Measurements from ENCODE around the gene C11orf65. TPM values are rescaled to one million over a fixed set of nuclear protein-coding genes. Genes with fewer than 3 reads are reported as not detected.

C11orf65 gene
- total RNA-seq, 1 experiment from 2014 or later = 1.3 TPM

GRCh38 chr11:108512708-108513107 is 45.4 kb upstream of the C11orf65 start:
- ChIA-PET POLR2A (no interaction called here), RAD21 (ENCODE audit: low non-redundant PET in 1 of 2, low total read pairs in 2 of 2, uncharacterized antibody in 2 of 2, unreplicated experiment in 2 of 2) (no interaction called here), CTCF (no interaction called here)
- DNase-seq (ENCODE audit: low read depth, low spot score) (no peak), ATAC-seq (no peak)
- no peaks in the 10 kb centered on the region for H3K79me2 ChIP-seq (ENCODE audit: insufficient read depth, low read length)
- H3K9ac ChIP-seq (ENCODE audit: low read length) = no peak overlapping the region
- no peak overlapping the region for H3K4me3 ChIP-seq (replicated peaks in 1 of 2; ENCODE audit: low read depth in 1 of 2, low read length in 2 of 2)
- TF ChIP-seq ZBTB33 (IDR thresholded peaks at IDR 0.05; ENCODE audit: extremely low read depth, insufficient replicate concordance, low read length) (no peak), SIN3A (IDR thresholded peaks at IDR 0.05; ENCODE audit: low read depth) (no peak), SP1 (IDR thresholded peaks at IDR 0.05; ENCODE audit: low read depth) (no peak), ZNF274 (IDR thresholded peaks at IDR 0.05; ENCODE audit: low read depth, low read length) (no peak), CEBPB (IDR thresholded peaks at IDR 0.05; ENCODE audit: low read depth) (no peak), FOSL1 (IDR thresholded peaks at IDR 0.05; ENCODE audit: low read depth) (no peak), YY1 (IDR thresholded peaks at IDR 0.05; ENCODE audit: extremely low read depth, insufficient replicate concordance, low read depth, low read length) (no peak), EGR1 (IDR thresholded peaks at IDR 0.05; ENCODE audit: low read depth) (no peak), EZH2phosphoT487 (IDR thresholded peaks at IDR 0.05; ENCODE audit: borderline replicate concordance) (no peak), CBX3 (IDR thresholded peaks at IDR 0.05; ENCODE audit: low read depth) (no peak), SRF (IDR thresholded peaks at IDR 0.05; ENCODE audit: low read depth) (no peak), MAX (IDR thresholded peaks at IDR 0.05) (no peak), ZFX (IDR thresholded peaks at IDR 0.05) (no peak), CTCF (IDR thresholded peaks at IDR 0.05 in 2 of 3, conservative IDR thresholded peaks at IDR 0.05 in 1 of 3; ENCODE audit: borderline replicate concordance in 1 of 3, insufficient read depth in 1 of 3, low read depth in 2 of 3, low read length in 2 of 3) (no peak)
- H3K27me3 ChIP-seq (ENCODE audit: insufficient read depth, low read length) = no peaks in the 10 kb centered on the region
- no peak overlapping the region for H3K4me2 ChIP-seq (ENCODE audit: low read length)
- no peaks in the 10 kb centered on the region for H3K4me1 ChIP-seq (ENCODE audit: control insufficient read depth in 1 of 2, insufficient read depth in 2 of 2, low read length in 2 of 2)
- no TSS peak for BruUV-seq (replicated peaks)
- no peaks in the 10 kb centered on the region for H3K9me3 ChIP-seq (ENCODE audit: control insufficient read depth in 1 of 2, insufficient read depth in 1 of 2, low read depth in 1 of 2, low read length in 2 of 2)
- no peak overlapping the region for H3K27ac ChIP-seq (ENCODE audit: low read depth, low read length)
- intact Hi-C loops (cut with micrococcal nuclease) = no loop called here
- H3K9me2 ChIP-seq (ENCODE audit: insufficient read depth) = no peaks in the 10 kb centered on the region
- no peaks in the 10 kb centered on the region for H4K20me1 ChIP-seq (ENCODE audit: insufficient read depth)
- H2AFZ ChIP-seq (ENCODE audit: low read depth, low read length, poor library complexity, severe bottlenecking) = no peak overlapping the region
- peaks cover 0 to 17% of the 10 kb centered on the region in 2 experiments; a peak in 1 of 4 replicates for H3K36me3 ChIP-seq (ENCODE audit: control insufficient read depth in 1 of 2, insufficient read depth in 2 of 2, low read length in 2 of 2)

Data from HCT116 (cell line).